ENCODE data around the gene AOAH.
"Not testable (repeated sequence)": the region's sequence is repeated elsewhere in the genome, so short reads cannot be mapped to it uniquely, and the experiment has no call there.

AOAH gene

DNA sequence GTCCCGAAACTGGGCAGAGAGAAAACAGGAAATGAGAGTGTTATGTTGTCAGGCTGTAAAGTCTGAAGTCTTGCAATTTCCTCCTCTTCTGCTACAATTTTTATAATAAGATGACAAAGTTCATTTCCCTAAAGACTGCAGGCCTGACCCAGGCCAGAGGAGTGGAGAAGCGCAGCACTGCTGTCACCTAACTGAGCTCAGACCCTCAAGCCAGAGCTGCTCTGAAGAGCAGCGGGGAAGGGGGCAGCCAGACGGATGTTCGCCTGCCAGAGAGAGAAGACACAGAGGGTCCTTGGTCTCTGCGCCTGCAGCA, 12.6 kb upstream of the AOAH start:
- no peak for DNase-seq (ENCODE audit: low spot score)

GRCh38 chr7:36736090-36736898, 12.0 kb upstream of the AOAH start:
- no peak for DNase-seq (ENCODE audit: low spot score)

GRCh38 chr7:36735172-36735571, 10.9 kb upstream of the AOAH start:
- no peak for DNase-seq (ENCODE audit: low spot score)

- DNase-seq (ENCODE audit: low spot score): no peak
Observed at GRCh38 chr7:36734731-36735130, 10.4 kb upstream of the AOAH start.

DNA sequence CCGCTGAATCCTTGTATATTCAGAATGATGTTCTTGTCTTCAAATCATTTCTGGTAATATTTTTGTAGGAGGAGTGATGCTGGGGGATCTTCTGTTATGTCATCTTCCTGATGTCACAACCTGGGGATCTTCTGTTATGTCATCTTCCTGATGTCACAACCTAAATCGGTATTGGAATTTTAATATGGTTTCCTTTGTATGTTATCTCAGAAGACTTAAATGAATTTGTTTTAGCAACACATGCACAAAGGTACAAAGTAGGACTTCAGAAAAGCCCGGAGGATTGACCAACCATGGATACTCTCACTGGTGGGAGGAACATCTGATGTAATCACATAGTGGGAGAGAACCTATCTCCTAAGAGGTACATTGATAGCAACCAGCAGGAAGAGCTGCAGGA, 9.1 kb upstream of the AOAH start:
- no peak for DNase-seq (ENCODE audit: low spot score)

DNA sequence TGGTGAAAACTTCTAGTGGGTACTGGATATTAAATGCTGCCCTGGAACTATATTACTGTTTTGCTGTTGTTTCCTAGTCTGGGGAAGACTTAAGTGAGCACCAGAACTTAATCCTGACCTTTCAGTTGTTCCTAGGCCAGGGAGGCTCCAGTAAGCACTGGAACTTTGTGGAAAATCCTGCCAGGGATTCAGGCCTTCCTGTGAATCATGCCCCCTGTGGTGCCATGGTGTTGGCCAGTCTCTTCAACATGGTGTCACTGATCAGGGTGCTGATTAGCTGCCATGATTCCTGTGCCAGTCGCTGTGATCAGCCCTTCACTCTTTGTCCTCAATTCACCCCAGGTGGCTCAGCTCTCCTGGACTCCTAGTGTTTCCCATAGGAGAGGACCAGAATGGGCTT, 8.5 kb upstream of the AOAH start:
- DNase-seq (ENCODE audit: low spot score): no peak

GRCh38 chr7:36730046-36730445, 5.8 kb upstream of the AOAH start:
- no peak for DNase-seq (ENCODE audit: low spot score)

DNA sequence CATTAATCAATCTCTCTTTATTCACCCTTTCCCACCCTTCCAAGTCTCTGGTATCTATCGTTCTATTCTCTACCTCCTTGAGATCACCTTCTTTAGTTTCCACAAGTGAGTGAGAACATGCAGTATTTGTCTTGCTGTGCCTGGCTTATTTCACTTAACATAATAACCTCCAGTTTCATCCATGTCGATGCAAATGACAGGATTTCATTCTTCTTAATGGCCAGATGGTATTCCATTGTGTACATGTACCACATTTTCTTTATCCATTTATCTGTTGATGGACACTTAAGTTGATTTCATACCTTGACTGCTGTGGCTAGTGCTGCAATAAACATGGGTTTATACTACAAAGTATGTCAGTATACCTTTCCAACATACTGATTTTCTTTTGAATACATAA, 3.8 kb upstream of the AOAH start:
- no peak for DNase-seq (ENCODE audit: low spot score)

DNA sequence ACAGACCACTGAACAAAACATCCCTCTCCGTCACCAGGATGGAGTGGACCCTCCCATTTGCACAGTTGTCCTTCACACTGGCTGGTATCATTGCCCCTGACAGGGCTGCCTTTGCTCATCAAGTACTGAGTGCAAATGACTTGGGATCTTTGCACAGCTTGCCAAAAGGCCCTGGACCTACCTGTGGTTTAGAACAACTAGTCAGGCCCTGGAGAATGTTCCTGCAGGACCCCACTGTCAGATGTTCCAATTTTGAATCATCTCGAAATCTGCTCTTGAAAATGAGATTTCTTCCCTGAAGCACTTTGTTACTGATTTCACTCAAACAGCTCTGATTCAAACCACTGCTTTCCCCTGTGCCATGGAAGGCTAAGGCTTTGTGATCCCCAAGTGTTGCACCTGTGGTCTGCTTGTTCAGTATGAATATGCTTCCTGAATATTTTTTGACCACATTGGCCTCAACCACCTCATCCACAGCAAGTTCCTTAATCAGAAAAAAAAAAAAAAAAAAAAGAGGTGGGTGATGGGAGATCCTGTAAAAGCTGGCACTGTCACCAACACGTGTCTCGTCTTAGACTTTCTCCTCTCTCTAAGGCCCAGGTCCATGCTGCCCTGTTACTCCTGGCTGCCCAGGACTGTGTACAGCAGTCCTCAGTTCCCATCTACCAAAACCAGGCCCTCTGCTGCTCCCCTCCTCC, 2.7 kb upstream of the AOAH start:
- no peak for DNase-seq (ENCODE audit: low spot score)

DNA sequence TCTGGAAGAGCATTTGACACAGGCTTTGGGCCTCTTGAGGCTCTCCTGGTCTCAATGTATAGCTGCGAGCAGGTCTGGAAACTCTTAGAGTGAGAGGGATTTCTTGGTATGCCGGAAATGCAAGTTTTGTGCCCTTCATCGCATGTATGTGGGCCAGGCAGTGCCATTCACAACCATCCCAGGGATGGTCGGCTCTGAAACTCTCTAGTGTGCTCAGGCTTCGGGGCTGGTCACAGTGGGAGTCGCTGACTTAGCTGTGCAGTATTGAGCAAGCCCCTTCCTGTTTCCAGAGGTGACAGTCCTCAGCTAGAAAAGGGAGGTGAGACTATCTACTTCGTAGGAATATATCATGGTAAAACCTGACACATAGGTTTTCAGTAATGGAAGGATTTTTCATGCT, 2.0 kb upstream of the AOAH start:
- no peak for DNase-seq (ENCODE audit: low spot score)

DNA sequence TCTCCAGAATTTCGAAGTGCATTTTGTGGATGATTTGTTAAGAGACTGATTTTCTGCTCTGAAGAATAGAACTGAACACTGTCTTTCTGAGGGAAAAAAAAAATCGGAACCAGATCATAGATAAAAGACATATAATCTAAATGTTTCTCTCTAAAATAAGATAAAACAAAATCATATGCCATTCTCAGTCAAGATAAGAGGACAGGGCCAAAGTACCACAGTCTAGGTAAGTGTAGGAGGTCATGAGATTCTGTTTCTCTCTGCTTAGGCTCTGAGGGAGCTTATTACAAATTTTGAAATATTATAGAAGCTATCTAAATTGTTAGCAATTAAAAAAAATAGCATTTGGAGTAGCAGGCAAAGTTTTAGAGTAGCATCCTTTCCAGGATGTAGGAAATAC, 702 bp upstream of the AOAH start:
- no peak for DNase-seq (ENCODE audit: low spot score)

- no peak for DNase-seq (ENCODE audit: low spot score)
Observed at GRCh38 chr7:36723291-36723690, 1.0 kb downstream of the AOAH start.

DNA sequence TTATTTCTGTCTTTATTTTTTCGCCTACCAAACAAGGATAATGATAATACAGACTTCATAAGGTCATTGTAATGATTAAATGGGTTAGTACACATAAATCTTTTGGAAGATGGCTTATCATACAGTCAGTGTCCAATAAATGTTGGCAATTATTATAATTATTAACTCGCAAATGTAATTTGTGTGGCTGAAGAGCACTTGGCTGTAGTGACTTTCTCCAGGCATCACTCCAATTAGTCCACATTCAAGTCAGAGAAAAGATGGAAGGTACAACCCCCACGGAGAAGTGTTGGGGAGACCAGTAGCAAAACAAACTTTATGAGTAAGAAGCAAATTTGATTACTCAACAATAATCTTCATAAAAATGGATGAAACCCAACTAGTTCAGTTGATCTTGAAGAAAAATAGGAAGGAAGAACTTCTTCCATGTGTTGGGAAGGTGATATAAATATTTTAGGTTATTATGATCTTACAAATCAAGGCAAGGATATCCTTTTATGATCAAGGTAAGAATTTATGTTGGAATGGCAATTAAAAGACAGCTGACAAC, 5.1 kb downstream of the AOAH start:
- DNase-seq (ENCODE audit: low spot score): no peak

DNA sequence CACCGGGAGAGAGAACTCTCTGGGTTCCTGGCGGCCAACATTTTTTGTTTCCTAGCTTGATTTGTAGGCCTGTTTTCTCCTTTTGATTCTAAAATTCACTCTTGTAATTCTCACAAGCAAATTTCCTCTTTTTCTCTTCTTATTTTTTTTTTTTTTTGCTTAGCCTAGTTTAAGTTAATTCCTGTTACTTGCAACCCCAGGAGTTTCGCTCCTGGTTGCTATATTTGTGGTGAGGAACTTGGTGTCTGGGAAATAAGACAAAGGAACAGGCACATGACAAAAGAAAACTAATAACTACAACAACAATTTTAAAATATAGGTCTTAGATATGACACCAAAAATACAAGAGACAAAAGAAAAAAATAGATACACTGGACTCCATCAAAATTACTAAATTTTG, 6.7 kb downstream of the AOAH start:
- DNase-seq (ENCODE audit: low spot score): no peak

- not testable (repeated sequence) for DNase-seq (ENCODE audit: low spot score)
Observed at GRCh38 chr7:36716802-36717201, 7.5 kb downstream of the AOAH start.

GRCh38 chr7:36712015-36712414, 12.3 kb downstream of the AOAH start:
- no peak for DNase-seq (ENCODE audit: low spot score)

DNA sequence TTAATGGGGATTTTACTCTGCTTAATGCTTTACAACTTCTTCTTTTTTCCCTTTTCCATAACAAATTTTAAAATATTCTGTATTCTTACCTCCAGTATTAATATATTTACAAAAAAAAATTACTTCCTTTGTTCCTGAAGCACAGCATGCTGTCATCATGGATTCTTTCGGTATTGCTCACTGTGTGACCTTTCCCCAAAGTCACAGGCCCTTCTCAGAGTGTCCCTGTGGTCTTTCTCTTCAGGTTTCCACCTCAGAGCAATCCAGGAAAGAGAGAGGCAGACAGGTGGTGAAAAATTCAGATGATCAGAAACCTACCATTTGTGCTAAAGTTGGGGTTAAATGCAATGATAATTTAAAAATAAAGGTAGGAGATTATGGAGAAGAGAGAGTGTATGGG, 13.0 kb downstream of the AOAH start:
- no peak for DNase-seq (ENCODE audit: low spot score)

- DNase-seq (ENCODE audit: low spot score): no peak
Observed at GRCh38 chr7:36710186-36710791, 14.0 kb downstream of the AOAH start.

DNA sequence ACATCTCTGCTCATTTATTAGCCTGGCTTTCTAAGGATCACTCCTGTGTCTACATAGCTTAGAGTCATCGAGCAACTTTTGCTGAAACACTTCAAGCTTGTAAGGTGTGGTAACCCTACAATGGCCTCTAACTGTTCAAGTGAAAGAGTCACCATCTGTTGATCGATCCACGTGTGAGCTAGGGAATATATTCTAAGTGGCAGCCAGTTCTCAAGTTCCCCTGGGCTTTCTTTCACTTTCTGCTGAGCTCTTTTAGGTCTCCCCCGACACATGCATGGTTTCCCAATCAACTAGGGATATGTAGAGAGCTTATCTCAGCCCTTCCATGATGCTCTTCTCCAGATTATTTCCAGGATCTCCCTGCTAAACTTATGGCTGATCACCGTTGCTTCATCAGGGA, 15.5 kb downstream of the AOAH start:
- no peak for DNase-seq (ENCODE audit: low spot score)

- peak; percentile 45 for DNase-seq (ENCODE audit: low spot score)
Observed at GRCh38 chr7:36707898-36708297, 16.4 kb downstream of the AOAH start.

DNA sequence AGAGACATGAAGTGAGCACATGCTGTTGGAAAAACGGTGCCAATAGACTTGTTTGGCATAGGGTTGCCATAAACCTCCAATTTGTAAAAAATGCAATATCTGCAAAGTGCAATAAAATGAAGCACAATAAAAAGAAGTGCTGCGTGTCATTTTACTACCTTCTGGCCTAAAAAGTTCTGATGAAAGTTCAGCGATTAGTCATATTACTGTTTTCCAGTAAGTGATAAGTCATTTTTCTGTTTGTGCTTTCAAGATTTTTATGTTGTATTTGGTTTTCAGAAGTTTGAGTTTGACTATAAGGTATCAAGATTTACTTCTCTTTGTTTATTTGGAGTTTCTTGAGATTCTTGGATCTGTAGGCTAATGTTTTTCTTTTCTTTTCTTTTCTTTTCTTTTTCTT, 16.8 kb downstream of the AOAH start:
- peak; percentile 36 for DNase-seq (ENCODE audit: low spot score)

GRCh38 chr7:36703860-36704259, 20.4 kb downstream of the AOAH start:
- not testable (repeated sequence) for DNase-seq (ENCODE audit: low spot score)

- no peak for DNase-seq (ENCODE audit: low spot score)
Observed at GRCh38 chr7:36692456-36692855, 31.8 kb downstream of the AOAH start.

All from LoVo (cell line).